NT2/D1 (cell line): ENCODE data around the gene ETFA.

ENCODE experiments used
- SUZ12 ChIP-seq: IDR thresholded peaks from 2 replicates; pipeline ENCODE4 v1.6.1; 2011; ENCODE audit not compliant: insufficient read length, insufficient read depth; ENCODE audit errors: extremely low read depth
- YY1 ChIP-seq: IDR thresholded peaks from 2 replicates; pipeline ENCODE4 v1.6.1; 2011; ENCODE audit not compliant: insufficient read length, insufficient read depth
- ZNF274 ChIP-seq: IDR thresholded peaks from 2 replicates; pipeline ENCODE4 v1.6.1; 2011; ENCODE audit warnings: mild to moderate bottlenecking, low read depth, low read length

DNA sequence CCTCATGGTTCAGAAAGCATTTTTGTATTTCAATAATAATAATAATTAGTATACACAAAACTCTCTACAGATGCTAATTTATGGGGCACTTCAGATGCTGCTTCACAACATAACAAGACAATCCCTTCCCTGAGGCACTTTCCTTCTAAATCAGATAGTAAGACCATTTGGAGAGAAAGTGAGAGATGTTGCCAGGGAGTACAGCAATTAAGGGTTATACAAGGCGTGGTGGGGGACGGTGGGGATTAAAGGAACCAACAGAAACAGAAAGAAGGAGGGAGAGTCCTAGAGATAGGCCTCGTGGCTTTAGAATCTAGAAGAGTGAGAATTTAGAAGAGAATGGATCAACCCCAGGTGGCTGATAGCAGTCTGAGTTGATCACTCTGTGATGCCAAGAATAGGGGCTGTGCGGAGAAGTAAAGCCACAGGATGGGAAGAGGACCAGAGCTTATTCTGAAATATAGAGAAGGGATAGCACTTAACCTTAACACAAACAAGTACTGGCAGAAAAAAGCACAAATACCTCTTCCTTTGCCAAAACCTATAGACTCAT, 76.9 kb downstream of the ETFA start:
- TF ChIP-seq YY1, result no peak
- no peak for TF ChIP-seq ZNF274
- TF ChIP-seq SUZ12, result no peak
